Heart right ventricle (tissue), 16 donors: ENCODE results near the gene BCHE. TPM values are rescaled to one million over a fixed set of nuclear protein-coding genes. Genes with fewer than 3 reads are reported as not detected.
A peak's percentile ranks its signal among the peaks of the same experiment; 100 is the strongest.

ENCODE experiments used
- ATAC-seq, 8 donors: fragments of 200-7000 bp; cut with Tn5 transposase; one replicate each; pipeline ENCODE4 v1.9.1; 2020; ENCODE audit warnings: mild to moderate bottlenecking in 8 of 8, moderate library complexity in 8 of 8, moderate number of reproducible peaks in 1 of 8
- DNase-seq, 2 donors: peaks; one replicate each; pipeline ENCODE4 v3.0.0-alpha.2; 2020
- H3K27ac ChIP-seq, 10 donors: fragments of 200-600 bp; sonication (generic) in 2 of 10; one replicate each; pipeline versions ENCODE4 v1.5.0 to v1.8.0; 2020 to 2022; ENCODE audit warnings: mild to moderate bottlenecking in 3 of 10
- H3K27me3 ChIP-seq, 7 donors: fragments of 200-600 bp; one replicate each; pipeline ENCODE4 v1.8.0; 2021 to 2022; ENCODE audit warnings: mild to moderate bottlenecking in 2 of 7
- H3K36me3 ChIP-seq, 9 donors: fragments of 200-600 bp; sonication (generic) in 1 of 9; one replicate each; pipeline versions ENCODE4 v1.5.0 to v1.8.0; 2020 to 2022; ENCODE audit warnings: mild to moderate bottlenecking in 2 of 9
- H3K4me1 ChIP-seq, 9 donors: fragments of 200-600 bp; sonication (generic) in 1 of 9; one replicate each; pipeline versions ENCODE4 v1.5.0 to v1.8.0; 2020 to 2022; ENCODE audit warnings: mild to moderate bottlenecking in 4 of 9
- H3K4me3 ChIP-seq, 10 donors: fragments of 200-600 bp; sonication (generic) in 2 of 10; one replicate each; pipeline versions ENCODE4 v1.5.0 to v1.8.0; 2020 to 2022; ENCODE audit warnings: mild to moderate bottlenecking in 7 of 10, moderate library complexity in 2 of 10
- H3K9me3 ChIP-seq, 11 donors: fragments of 200-600 bp in 10 of 11; sonication (generic) in 2 of 11; one replicate each; pipeline versions ENCODE4 v1.5.0 to v1.8.0; 2013 to 2022; ENCODE audit warnings: mild to moderate bottlenecking in 2 of 11, control low read depth in 1 of 11, moderate library complexity in 1 of 11
- CTCF ChIP-seq, 9 donors: fragments of 200-600 bp; sonication (generic) in 2 of 9; IDR thresholded peaks; one replicate each; pipeline versions ENCODE4 v1.5.0 to v1.8.0; 2021 to 2022; ENCODE audit warnings: antibody characterized with exemption in 9 of 9, mild to moderate bottlenecking in 5 of 9, moderate library complexity in 1 of 9
- WGBS, 2 donors: extraction: QIAGEN DNeasy Blood & Tissue Kit; methylation state at CpG; one replicate each; pipeline ENCODE4 v1.1.7; 2013; ENCODE audit warnings: inconsistent platforms in 1 of 2; 5-methylcytosine and 5-hydroxymethylcytosine counted together
- intact Hi-C, 10 donors: fragments of 100-400 bp; cut with DNase I; formaldehyde crosslinking; loops; one replicate each; pipeline versions ENCODE4 v1.11.1 to v1.14.2; 2022
- polyA plus RNA-seq, 2 donors: library from polyadenylated mRNA; stranded (reverse); fragments of 200-250 nt; gene quantifications; one replicate each; pipeline ENCODE4 v1.2.3, GENCODE V29; 2013
- total RNA-seq, 10 donors: library from RNA; stranded (reverse); fragmentation: NEBNext Ultra II Directional in 3 of 10; extraction: Animal tissue kit (Norgen Biotek cat#: 25700) in 3 of 10; gene quantifications; one replicate each; pipeline versions ENCODE4 v1.2.1 to v1.2.4, GENCODE V29; 2021 to 2023
- donor health status: Arrhythmogenic right ventricular cardiomyopathy.
- donor health status: ischemic (EF 13 %, LVEDD 7.1; RV severe dilation, severe dysfunction).
- donor health status: healthy with polysubstance abuse.
- donor health status: DM: no; HTN: yes; CAD: no.
- donor health status: DM: no; HTN: no; CAD: no.
- donor health status: ischemic (EF 25% LVEDD 6.9; RV normal size, moderate dysfunction).
- donor health status: ischemic (EF 25% LVEDD 5.7; RV mildly dilated, moderate dysfunction).
- donor health status: healthy.
- donor health status: DM: yes; HTN: yes; CAD: no.
- donor health status: Ischemic cardiomyopathy.
- donor health status: ischemic (EF 35%, LVEDD 5.7; RV mildly dilated, moderate dysfunction).
- donor health status: nonischemic (EF 11% LVEDD 7.7; RV severe dilation, severe dysfunction).
- donor health status: DM: yes; HTN: yes; CAD: no.
- donor health status: PGD.
- donor health status: ischemic (EF 29% LVEDD 5.4; RV normal size, mild dysfunction).
- donor health status: nonischemic (EF 23%, LVEDD 6.1; RV moderate dilation, normal function).

BCHE gene
- total and polyA plus RNA-seq, 12 donors: 0.62 to 8.4 (median 1.9) TPM

GRCh38 chr3:165835431-165835830 is 1.8 kb downstream of the BCHE start:
- ATAC-seq (no peak), DNase-seq (no peak)
- H3K36me3 ChIP-seq: no peaks in the 10 kb centered on the region
- no peaks in the 10 kb centered on the region for H3K27me3 ChIP-seq
- 40 to 46% methylated on average over 2 of the region's 2 CpGs for WGBS, 2 donors
- no peak overlapping the region for H3K27ac ChIP-seq
- no peak for TF ChIP-seq CTCF (IDR thresholded peaks at IDR 0.05)
- H3K4me3 ChIP-seq: peak overlapping the region in 1 of 10 donors; percentile 3
- no peaks in the 10 kb centered on the region for H3K4me1 ChIP-seq
- H3K9me3 ChIP-seq: no peaks in the 10 kb centered on the region
- intact Hi-C loops: no loop called here

GRCh38 chr3:165830746-165831145 is 6.5 kb downstream of the BCHE start:
- intact Hi-C loops: no loop called here
- ATAC-seq (no peak), DNase-seq (no peak)
- Histone ChIP-seq H3K4me1 (no peaks in the 10 kb centered on the region), H3K27me3 (no peaks in the 10 kb centered on the region), H3K4me3 (no peak overlapping the region), H3K27ac (no peak overlapping the region), H3K36me3 (no peaks in the 10 kb centered on the region), H3K9me3 (peaks cover 0 to 4% (median 0%) of the 10 kb centered on the region in 11 donors)
- WGBS, 2 donors: 73 to 88% methylated on average over 3 of the region's 3 CpGs
- TF ChIP-seq CTCF (IDR thresholded peaks at IDR 0.05): no peak

GRCh38 chr3:165827883-165828282 is 9.3 kb downstream of the BCHE start:
- ATAC-seq (no peak), DNase-seq (no peak)
- Histone ChIP-seq H3K27ac (no peak overlapping the region), H3K36me3 (no peaks in the 10 kb centered on the region), H3K9me3 (peaks cover 0 to 23% (median 6%) of the 10 kb centered on the region in 11 donors), H3K4me1 (no peaks in the 10 kb centered on the region), H3K4me3 (no peak overlapping the region), H3K27me3 (no peaks in the 10 kb centered on the region)
- TF ChIP-seq CTCF (IDR thresholded peaks at IDR 0.05): no peak
- intact Hi-C loops: no loop called here
- 53 to 66% methylated on average over 1 of the region's 1 CpG for WGBS, 2 donors

- Histone ChIP-seq H3K4me1 (no peaks in the 10 kb centered on the region), H3K36me3 (no peaks in the 10 kb centered on the region), H3K9me3 (peaks cover 0 to 23% (median 6%) of the 10 kb centered on the region in 11 donors), H3K4me3 (no peak overlapping the region), H3K27me3 (no peaks in the 10 kb centered on the region), H3K27ac (no peak overlapping the region)
- no peak for ATAC-seq
- TF ChIP-seq CTCF (IDR thresholded peaks at IDR 0.05): no peak
- DNase-seq: no peak
- intact Hi-C loops: no loop called here
- 76 to 84% methylated on average over 1 of the region's 1 CpG for WGBS, 2 donors
Observed at GRCh38 chr3:165827233-165827632, 10.0 kb downstream of the BCHE start.
